IMR-90 (cell line): ENCODE data around the gene CASP2.

Experiments used
- BHLHE40 ChIP-seq: fragments of 150-350 bp; IDR thresholded peaks from 2 replicates; pipeline ENCODE4 v1.6.1; 2016; ENCODE audit warnings: mild to moderate bottlenecking, low read depth, low read length
- CEBPB ChIP-seq: IDR thresholded peaks from 2 replicates; pipeline ENCODE4 v1.6.1; 2012; ENCODE audit warnings: low read depth, low read length, improper control_type of control experiment
- FOS ChIP-seq: fragments of 150-350 bp; IDR thresholded peaks from 2 replicates; pipeline ENCODE4 v1.6.1; 2016; ENCODE audit warnings: low read depth, low read length
- MAFK ChIP-seq: IDR thresholded peaks from 2 replicates; pipeline ENCODE4 v1.6.1; 2012; ENCODE audit warnings: low read depth, low read length, improper control_type of control experiment
- MAZ ChIP-seq: IDR thresholded peaks from 2 replicates; pipeline ENCODE4 v1.6.1; 2012; ENCODE audit warnings: low read depth, mild to moderate bottlenecking, low read length, improper control_type of control experiment, moderate library complexity, borderline replicate concordance
- MXI1 ChIP-seq: IDR thresholded peaks from 2 replicates; pipeline ENCODE4 v1.6.1; 2012; ENCODE audit warnings: low read depth, mild to moderate bottlenecking, low read length, moderate library complexity, borderline replicate concordance
- POLR2A ChIP-seq: IDR thresholded peaks from 2 replicates; pipeline ENCODE4 v1.6.1; 2012; ENCODE audit warnings: mild to moderate bottlenecking, low read depth, low read length
- RAD21 ChIP-seq: IDR thresholded peaks from 2 replicates; pipeline ENCODE4 v1.6.1; 2012; ENCODE audit warnings: low read length, improper control_type of control experiment
- RCOR1 ChIP-seq: IDR thresholded peaks from 2 replicates; pipeline ENCODE4 v1.6.1; 2012; ENCODE audit warnings: mild to moderate bottlenecking, low read length, improper control_type of control experiment; ENCODE audit not compliant: insufficient replicate concordance
- RFX5 ChIP-seq: IDR thresholded peaks from 2 replicates; pipeline ENCODE4 v1.8.0; 2012; ENCODE audit warnings: low read depth, mild to moderate bottlenecking, low read length, moderate library complexity
- SMC3 ChIP-seq: fragments of 150-350 bp; IDR thresholded peaks from 2 replicates; pipeline ENCODE4 v1.6.1; 2016; ENCODE audit warnings: low read depth, mild to moderate bottlenecking, antibody characterized with exemption, low read length, moderate library complexity
- TF ChIP-seq, protein P1 (sequence below): fragments of 150-350 bp; IDR thresholded peaks from 2 replicates; pipeline ENCODE4 v1.6.1; 2016; ENCODE audit warnings: low read depth, mild to moderate bottlenecking, low read length, moderate library complexity, borderline replicate concordance
- TF ChIP-seq, protein P2 (sequence below): conservative IDR thresholded peaks from 2 replicates; pipeline ENCODE4 v1.5.1; 2012; ENCODE audit warnings: mild to moderate bottlenecking, low read depth, low read length, improper control_type of control experiment
- TF ChIP-seq, protein P3 (sequence below): fragments of 150-350 bp; IDR thresholded peaks from 2 replicates; pipeline ENCODE4 v1.6.1; 2017; ENCODE audit warnings: mild to moderate bottlenecking, antibody characterized with exemption, low read length, low read depth

DNA sequence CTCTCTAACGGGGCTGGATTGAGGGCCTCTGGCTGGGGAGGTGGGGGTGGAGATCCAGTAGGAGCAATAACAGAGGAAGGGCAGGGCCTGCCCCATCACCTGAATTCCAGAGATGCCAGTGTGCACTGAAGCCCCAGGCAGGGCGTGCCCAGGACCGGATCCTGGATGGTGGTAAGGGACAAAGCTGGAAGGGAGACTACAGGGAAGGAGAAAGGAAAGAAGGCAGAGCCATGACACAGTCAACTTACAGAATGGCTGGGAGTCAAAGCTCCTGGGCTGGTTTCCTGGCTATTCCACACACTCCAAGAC is 2.7 kb upstream of the CASP2 start:
- TF ChIP-seq MAZ (no peak), SMC3 (no peak), FOS (no peak), CEBPB (no peak), RFX5 (no peak), RCOR1 (no peak), MXI1 (no peak), POLR2A (no peak), BHLHE40 (no peak), MAFK (no peak), RAD21 (no peak)
- TF ChIP-seq, protein P1, sequence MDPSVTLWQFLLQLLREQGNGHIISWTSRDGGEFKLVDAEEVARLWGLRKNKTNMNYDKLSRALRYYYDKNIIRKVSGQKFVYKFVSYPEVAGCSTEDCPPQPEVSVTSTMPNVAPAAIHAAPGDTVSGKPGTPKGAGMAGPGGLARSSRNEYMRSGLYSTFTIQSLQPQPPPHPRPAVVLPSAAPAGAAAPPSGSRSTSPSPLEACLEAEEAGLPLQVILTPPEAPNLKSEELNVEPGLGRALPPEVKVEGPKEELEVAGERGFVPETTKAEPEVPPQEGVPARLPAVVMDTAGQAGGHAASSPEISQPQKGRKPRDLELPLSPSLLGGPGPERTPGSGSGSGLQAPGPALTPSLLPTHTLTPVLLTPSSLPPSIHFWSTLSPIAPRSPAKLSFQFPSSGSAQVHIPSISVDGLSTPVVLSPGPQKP: no peak
- TF ChIP-seq, protein P2, sequence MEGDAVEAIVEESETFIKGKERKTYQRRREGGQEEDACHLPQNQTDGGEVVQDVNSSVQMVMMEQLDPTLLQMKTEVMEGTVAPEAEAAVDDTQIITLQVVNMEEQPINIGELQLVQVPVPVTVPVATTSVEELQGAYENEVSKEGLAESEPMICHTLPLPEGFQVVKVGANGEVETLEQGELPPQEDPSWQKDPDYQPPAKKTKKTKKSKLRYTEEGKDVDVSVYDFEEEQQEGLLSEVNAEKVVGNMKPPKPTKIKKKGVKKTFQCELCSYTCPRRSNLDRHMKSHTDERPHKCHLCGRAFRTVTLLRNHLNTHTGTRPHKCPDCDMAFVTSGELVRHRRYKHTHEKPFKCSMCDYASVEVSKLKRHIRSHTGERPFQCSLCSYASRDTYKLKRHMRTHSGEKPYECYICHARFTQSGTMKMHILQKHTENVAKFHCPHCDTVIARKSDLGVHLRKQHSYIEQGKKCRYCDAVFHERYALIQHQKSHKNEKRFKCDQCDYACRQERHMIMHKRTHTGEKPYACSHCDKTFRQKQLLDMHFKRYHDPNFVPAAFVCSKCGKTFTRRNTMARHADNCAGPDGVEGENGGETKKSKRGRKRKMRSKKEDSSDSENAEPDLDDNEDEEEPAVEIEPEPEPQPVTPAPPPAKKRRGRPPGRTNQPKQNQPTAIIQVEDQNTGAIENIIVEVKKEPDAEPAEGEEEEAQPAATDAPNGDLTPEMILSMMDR: no peak
- TF ChIP-seq, protein P3, sequence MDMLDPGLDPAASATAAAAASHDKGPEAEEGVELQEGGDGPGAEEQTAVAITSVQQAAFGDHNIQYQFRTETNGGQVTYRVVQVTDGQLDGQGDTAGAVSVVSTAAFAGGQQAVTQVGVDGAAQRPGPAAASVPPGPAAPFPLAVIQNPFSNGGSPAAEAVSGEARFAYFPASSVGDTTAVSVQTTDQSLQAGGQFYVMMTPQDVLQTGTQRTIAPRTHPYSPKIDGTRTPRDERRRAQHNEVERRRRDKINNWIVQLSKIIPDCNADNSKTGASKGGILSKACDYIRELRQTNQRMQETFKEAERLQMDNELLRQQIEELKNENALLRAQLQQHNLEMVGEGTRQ: no peak
